ENCODE measurements around the gene CD99.

DNA sequence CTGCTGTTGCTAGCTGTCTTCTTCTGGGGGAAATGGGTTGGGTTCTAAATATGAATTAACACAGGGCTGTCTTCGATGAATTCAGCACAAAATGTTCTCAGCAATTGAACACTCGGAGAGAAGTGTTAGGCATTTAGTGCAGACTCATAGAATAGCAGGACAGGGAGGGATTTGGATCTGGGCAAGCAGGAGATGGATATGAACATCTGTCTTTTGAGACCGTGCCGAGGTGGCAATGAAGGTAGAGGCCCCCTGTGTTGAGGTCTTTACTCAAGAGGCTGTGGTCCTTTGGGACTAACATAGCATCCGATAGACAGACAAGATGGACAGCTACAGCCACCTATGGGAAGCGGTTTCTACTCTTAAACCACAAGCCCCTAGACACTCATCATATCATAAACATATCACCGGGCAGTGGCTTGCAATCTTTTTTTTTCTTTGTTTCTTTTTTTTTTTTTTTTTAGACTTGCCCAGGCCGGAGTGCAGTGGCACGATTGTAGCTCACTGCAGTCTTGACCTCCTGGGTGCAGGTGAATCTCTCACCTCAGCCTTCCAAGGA lies 6.7 kb downstream of the CD99 start:
- no peak for TF ChIP-seq POLR2A (IDR thresholded peaks at IDR 0.05)
- TF ChIP-seq, protein P1, sequence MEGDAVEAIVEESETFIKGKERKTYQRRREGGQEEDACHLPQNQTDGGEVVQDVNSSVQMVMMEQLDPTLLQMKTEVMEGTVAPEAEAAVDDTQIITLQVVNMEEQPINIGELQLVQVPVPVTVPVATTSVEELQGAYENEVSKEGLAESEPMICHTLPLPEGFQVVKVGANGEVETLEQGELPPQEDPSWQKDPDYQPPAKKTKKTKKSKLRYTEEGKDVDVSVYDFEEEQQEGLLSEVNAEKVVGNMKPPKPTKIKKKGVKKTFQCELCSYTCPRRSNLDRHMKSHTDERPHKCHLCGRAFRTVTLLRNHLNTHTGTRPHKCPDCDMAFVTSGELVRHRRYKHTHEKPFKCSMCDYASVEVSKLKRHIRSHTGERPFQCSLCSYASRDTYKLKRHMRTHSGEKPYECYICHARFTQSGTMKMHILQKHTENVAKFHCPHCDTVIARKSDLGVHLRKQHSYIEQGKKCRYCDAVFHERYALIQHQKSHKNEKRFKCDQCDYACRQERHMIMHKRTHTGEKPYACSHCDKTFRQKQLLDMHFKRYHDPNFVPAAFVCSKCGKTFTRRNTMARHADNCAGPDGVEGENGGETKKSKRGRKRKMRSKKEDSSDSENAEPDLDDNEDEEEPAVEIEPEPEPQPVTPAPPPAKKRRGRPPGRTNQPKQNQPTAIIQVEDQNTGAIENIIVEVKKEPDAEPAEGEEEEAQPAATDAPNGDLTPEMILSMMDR (IDR thresholded peaks at IDR 0.05) = no peak
